K562 (cell line): Measurements from ENCODE around the gene GUCY1A1. TPM values are rescaled to one million over a fixed set of nuclear protein-coding genes. Genes with fewer than 3 reads are reported as not detected.

Experiments
- ATAC-seq: fragments of 200-7000 bp; cut with Tn5 transposase; 3 replicates; pipeline ENCODE4 v1.9.1; 2020; ENCODE audit warnings: moderate library complexity
- BruUV-seq: library from RNA; stranded (reverse); fragments of 400-500 nt; replicated peaks from 2 replicates; lab custom pipeline; 2021; lab: Mats Ljungman, UMichigan
- CTCF ChIA-PET: fragments of 300-600 bp; formaldehyde crosslinking; extraction: SDS; loops from one replicate; lab custom pipeline; 2021; ENCODE audit warnings: low intra/inter-chr PET ratio; lab: Yijun Ruan, JAX
- POLR2A ChIA-PET: fragments of 300-600, 350-650 bp; sonication (Branson Sonifier 250); formaldehyde crosslinking; extraction: SDS; loops from one replicate; lab custom pipeline; 2021; ENCODE audit warnings: antibody characterized with exemption, inconsistent platforms; lab: Yijun Ruan, JAX
- DNase-seq, 4 experiments: peaks; one replicate each; pipeline versions ENCODE4 v3.0.0 to v3.0.0-alpha.2; 2011 to 2018; ENCODE audit warnings: low spot score in 3 of 4, mixed read lengths in 3 of 4; ENCODE audit errors: extremely low read depth in 1 of 4
- FAIRE-seq: peaks from 2 replicates; lab custom pipeline; 2011; peaks lifted over from hg19 to GRCh38; lab: Jason Lieb, UNC
- H2AFZ ChIP-seq: 2 replicates; pipeline ENCODE4 v1.6.0; 2011; ENCODE audit warnings: low read depth, low read length, control low read depth, inconsistent platforms
- H3K27ac ChIP-seq: fragments of 200-600 bp; 3 replicates; pipeline ENCODE4 v1.8.0; 2011; ENCODE audit warnings: low read depth, mild to moderate bottlenecking, control low read depth, inconsistent platforms, low read length, moderate library complexity, mixed read lengths; ENCODE audit errors: extremely low read depth
- H3K27me3 ChIP-seq, 2 experiments: fragments of 300-600 bp in 1 of 2; 2 replicates in 1 of 2; 3 replicates in 1 of 2; pipeline versions ENCODE4 v1.6.0 to v1.8.0; 2011; ENCODE audit warnings: inconsistent platforms in 2 of 2, low read length in 2 of 2, mild to moderate bottlenecking in 1 of 2, mixed read lengths in 1 of 2, moderate library complexity in 1 of 2; ENCODE audit not compliant: control insufficient read depth in 2 of 2, insufficient read depth in 2 of 2
- H3K36me3 ChIP-seq: fragments of 300-600 bp; 3 replicates; pipeline ENCODE4 v1.8.0; 2011; ENCODE audit warnings: mild to moderate bottlenecking, low read length, inconsistent platforms; ENCODE audit not compliant: control insufficient read depth, insufficient read depth
- H3K4me1 ChIP-seq, 2 experiments: fragments of 200-600 bp in 1 of 2; replicated peaks in 1 of 2; 2 replicates in 1 of 2; 3 replicates in 1 of 2; pipeline versions ENCODE4 v1.5.1 to v1.8.0; 2011; ENCODE audit warnings: inconsistent platforms in 2 of 2, low read length in 2 of 2, mild to moderate bottlenecking in 1 of 2, mixed read lengths in 1 of 2, moderate library complexity in 1 of 2; ENCODE audit not compliant: control insufficient read depth in 2 of 2, insufficient read depth in 2 of 2
- H3K4me2 ChIP-seq: 2 replicates; pipeline ENCODE4 v1.6.1; 2011; ENCODE audit warnings: low read length, control low read depth, inconsistent platforms, mixed read lengths; ENCODE audit not compliant: insufficient read depth
- H3K4me3 ChIP-seq: fragments of 200-600 bp; sonication (generic), shearing (Covaris generic); 2 replicates; pipeline ENCODE4 v1.5.1; 2016; ENCODE audit warnings: control low read depth, inconsistent platforms
- H3K79me2 ChIP-seq: fragments of 200-600 bp; 3 replicates; pipeline ENCODE4 v1.8.0; 2011; ENCODE audit warnings: low read length, inconsistent platforms; ENCODE audit not compliant: control insufficient read depth, insufficient read depth
- H3K9ac ChIP-seq, 2 experiments: 2 replicates each; pipeline versions ENCODE4 v1.6.0 to v1.6.1; 2011; ENCODE audit warnings: low read depth in 2 of 2, low read length in 2 of 2, control low read depth in 1 of 2, inconsistent platforms in 1 of 2, mild to moderate bottlenecking in 1 of 2, mixed read lengths in 1 of 2; ENCODE audit not compliant: insufficient read depth in 1 of 2
- H3K9me1 ChIP-seq: one replicate; pipeline ENCODE4 v1.6.0; 2011; ENCODE audit warnings: inconsistent platforms, mild to moderate bottlenecking, low read length, moderate library complexity; ENCODE audit not compliant: control insufficient read depth, insufficient read depth
- H3K9me3 ChIP-seq: replicated peaks from 2 replicates; pipeline ENCODE4 v1.5.1; 2011; ENCODE audit warnings: low read depth, low read length, inconsistent platforms; ENCODE audit not compliant: control insufficient read depth, insufficient read depth
- H4K20me1 ChIP-seq: replicated peaks from 2 replicates; pipeline ENCODE4 v1.6.1; 2011; ENCODE audit warnings: low read length, inconsistent platforms, mixed read lengths; ENCODE audit not compliant: control insufficient read depth, insufficient read depth
- ARHGAP35 ChIP-seq: fragments of 450-650 bp; IDR thresholded peaks from 2 replicates; pipeline ENCODE4 v1.6.1; 2018; ENCODE audit not compliant: partially characterized antibody
- E2F8 ChIP-seq: fragments of 450-650 bp; IDR thresholded peaks from 2 replicates; pipeline ENCODE4 v1.7.1; 2018; ENCODE audit warnings: mild to moderate bottlenecking, low read depth; ENCODE audit not compliant: partially characterized antibody
- SIN3A ChIP-seq, 2 experiments: fragments of 150-350 bp in 1 of 2; IDR thresholded peaks; 2 replicates each; pipeline ENCODE4 v1.6.1; 2011 to 2016; ENCODE audit warnings: borderline replicate concordance in 2 of 2, low read depth in 2 of 2, low read length in 2 of 2, mild to moderate bottlenecking in 2 of 2, moderate library complexity in 2 of 2; ENCODE audit not compliant: control insufficient read depth in 1 of 2
- ZEB2 ChIP-seq: fragments of 450-650 bp; IDR thresholded peaks from 2 replicates; pipeline ENCODE4 v1.6.1; 2016
- WGBS: fragments of 100-300 bp; shearing (Covaris generic); methylation state at CpG from one replicate; pipeline ENCODE4 v1.1.6; 2016; ENCODE audit warnings: low coverage, mixed read lengths; ENCODE audit not compliant: insufficient coverage; ENCODE audit errors: missing lambda C conversion rate; 5-methylcytosine and 5-hydroxymethylcytosine counted together
- in situ Hi-C: fragments of 300-500 bp; cut with MboI; formaldehyde crosslinking; loops from 4 replicates; pipeline ENCODE4 v1.15.0; 2018; ENCODE audit warnings: inconsistent platforms, mixed read lengths
- intact Hi-C: fragments of 100-400 bp; cut with micrococcal nuclease; formaldehyde crosslinking; loops from 2 replicates; pipeline ENCODE4 v1.14.2; 2022
- polyA plus RNA-seq, 8 experiments: library from polyadenylated mRNA; depleted of rRNA in 4 of 8; stranded (reverse) in 5 of 8; unstranded in 3 of 8; fragments of >200 nt; fragmentation: Nextera tagmentation in 2 of 8; fragmentation: Illumina TruSeq in 1 of 8; extraction: Ambion mirVana in 2 of 8; extraction: Trizol in 1 of 8; gene quantifications; 2 replicates each; pipeline versions ENCODE4 v1.2.1 to v1.2.3, GENCODE V29; 2011 to 2014; ENCODE audit warnings: inconsistent platforms in 1 of 8, missing spikeins in 1 of 8
- total RNA-seq, 7 experiments: library from RNA; depleted of rRNA in 6 of 7; stranded (reverse); fragments of >200 nt in 6 of 7; fragmentation: Illumina TruSeq in 2 of 7; extraction: Trizol in 2 of 7; gene quantifications; 2 replicates each; pipeline versions ENCODE4 v1.2.1 to v1.2.3, GENCODE V29; 2011 to 2021; ENCODE audit warnings: low replicate concordance in 1 of 7

The GUCY1A1 gene
- total and polyA plus RNA-seq, 9 of the 15 experiments (the other 6 are each of a cell fraction or from before 2014, with no cell fraction given) = not detected

- H3K4me3 ChIP-seq = no peak overlapping the region
- CTCF ChIA-PET = no interaction called here
- H3K79me2 ChIP-seq = no peaks in the 10 kb centered on the region
- WGBS = 3% methylated on average over 2 of the region's 2 CpGs
- no peak overlapping the region for H3K9ac ChIP-seq
- in situ Hi-C loops = no loop called here
- TF ChIP-seq ARHGAP35 = no peak
- no peak for TF ChIP-seq E2F8
- TF ChIP-seq SIN3A (IDR thresholded peaks at IDR 0.05; ENCODE audit: borderline replicate concordance in 2 of 2, control insufficient read depth in 1 of 2, low read depth in 2 of 2, low read length in 2 of 2) = no peak
- TF ChIP-seq ZEB2 = no peak
- no peaks in the 10 kb centered on the region for H3K9me1 ChIP-seq
- no TSS peak for BruUV-seq
- H3K27me3 ChIP-seq = no peaks in the 10 kb centered on the region
- intact Hi-C loops = no loop called here
- no peaks in the 10 kb centered on the region for H3K4me1 ChIP-seq
- ATAC-seq = no peak
- no peaks in the 10 kb centered on the region for H3K36me3 ChIP-seq
- no peaks in the 10 kb centered on the region for H3K9me3 ChIP-seq
- no peak for DNase-seq
- H3K4me2 ChIP-seq = no peak overlapping the region
- no peaks in the 10 kb centered on the region for H4K20me1 ChIP-seq
- no peak overlapping the region for H3K27ac ChIP-seq
- FAIRE-seq = no peak
- no peak overlapping the region for H2AFZ ChIP-seq
- POLR2A ChIA-PET = no interaction called here
Observed at GRCh38 chr4:155738548-155738947, 71.9 kb downstream of the GUCY1A1 start.
